ENCODE measurements around the gene POLR1H. TPM values are rescaled to one million over a fixed set of nuclear protein-coding genes. Genes with fewer than 3 reads are reported as not detected.

Gene POLR1H
- total and polyA plus RNA-seq, 7 experiments from 2014 or later: 27.3 to 128 (median 45.1) TPM

GRCh38 chr6:30097902-30098768 lies 37.1 kb downstream of the POLR1H start:
- intact Hi-C loops (cut with micrococcal nuclease): no loop called here
- ChIA-PET POLR2A (interaction anchor here (1.2 kb wide), 1 partner anchor 27 kb away, joined by 4 read pairs; no protein-coding TSS in a partner anchor), CTCF (interaction anchor here (1.5 kb wide), 1 partner anchor 33 kb away, joined by 8 read pairs; no protein-coding TSS in a partner anchor)
- DNase-seq: peak in 4 of 9 donors; percentile 33 to 37 (median 35)
- Mint-ChIP-seq H3K36me3 (no peaks in the 10 kb centered on the region), H3K9me3 (peaks cover 0 to 1% (median 0%) of the 10 kb centered on the region in 11 donors), H3K4me3 (peak overlapping the region in 8 of 10 donors; percentile 36 to 73 (median 60)), H3K27me3 (peaks cover 18 to 79% (median 37%) of the 10 kb centered on the region in 5 donors), H3K27ac (peak overlapping the region in 7 of 9 donors; percentile 1 to 81 (median 22)), H3K4me1 (peaks cover 36 to 59% (median 53%) of the 10 kb centered on the region in 7 donors)
- peak; percentile 69 for ATAC-seq
- H3K27ac ChIP-seq (ENCODE audit: low read depth, low read length): no peak overlapping the region
- no peaks in the 10 kb centered on the region for H3K36me3 ChIP-seq (ENCODE audit: control insufficient read depth in 2 of 3, insufficient read depth in 3 of 3, low read length in 3 of 3)
- H3K4me3 ChIP-seq (ENCODE audit: low read length): peak overlapping the region; percentile 16
- H3K4me1 ChIP-seq (ENCODE audit: control insufficient read depth in 2 of 2, insufficient read depth in 2 of 2, low read length in 2 of 2): peaks cover 24 to 41% of the 10 kb centered on the region in 2 donors
- H3K9me3 ChIP-seq (ENCODE audit: control insufficient read depth in 2 of 3, low read length in 3 of 3): no peaks in the 10 kb centered on the region
- H3K27me3 ChIP-seq (ENCODE audit: control insufficient read depth in 2 of 2, insufficient read depth in 2 of 2, low read length in 2 of 2): peaks cover 5 to 10% of the 10 kb centered on the region in 2 donors

GRCh38 chr6:30100154-30100553 lies 39.1 kb downstream of the POLR1H start:
- Histone ChIP-seq H3K9me3 (ENCODE audit: control insufficient read depth in 2 of 3, low read length in 3 of 3) (no peaks in the 10 kb centered on the region), H3K4me3 (ENCODE audit: low read length) (peak overlapping the region; percentile 51), H3K36me3 (ENCODE audit: control insufficient read depth in 2 of 3, insufficient read depth in 3 of 3, low read length in 3 of 3) (no peaks in the 10 kb centered on the region), H3K4me1 (ENCODE audit: control insufficient read depth in 2 of 2, insufficient read depth in 2 of 2, low read length in 2 of 2) (peaks cover 24 to 41% of the 10 kb centered on the region in 2 donors), H3K27ac (ENCODE audit: low read depth, low read length) (no peak overlapping the region), H3K27me3 (ENCODE audit: control insufficient read depth in 2 of 2, insufficient read depth in 2 of 2, low read length in 2 of 2) (peaks cover 5 to 10% of the 10 kb centered on the region in 2 donors)
- intact Hi-C loops (cut with micrococcal nuclease): loop anchor here (5.0 kb wide), 2 partner anchors 112 to 227 kb away; partner anchors contain the start of genes TRIM26 (in 1 of the 2) and TRIM39 (in 1 of the 2)
- ATAC-seq (no peak), DNase-seq (no peak)
- H3K36me3 Mint-ChIP-seq: no peaks in the 10 kb centered on the region
- peaks cover 43 to 65% (median 58%) of the 10 kb centered on the region in 7 donors for H3K4me1 Mint-ChIP-seq
- H3K9me3 Mint-ChIP-seq: peaks cover 0 to 1% (median 0%) of the 10 kb centered on the region in 11 donors
- peak overlapping the region in 1 of 9 donors; percentile 15 for H3K27ac Mint-ChIP-seq
- POLR2A ChIA-PET: no interaction called here
- peaks cover 9 to 80% (median 25%) of the 10 kb centered on the region in 5 donors for H3K27me3 Mint-ChIP-seq
- peak overlapping the region; percentile 26 to 93 (median 74) for H3K4me3 Mint-ChIP-seq
- CTCF ChIA-PET: no interaction called here

DNA sequence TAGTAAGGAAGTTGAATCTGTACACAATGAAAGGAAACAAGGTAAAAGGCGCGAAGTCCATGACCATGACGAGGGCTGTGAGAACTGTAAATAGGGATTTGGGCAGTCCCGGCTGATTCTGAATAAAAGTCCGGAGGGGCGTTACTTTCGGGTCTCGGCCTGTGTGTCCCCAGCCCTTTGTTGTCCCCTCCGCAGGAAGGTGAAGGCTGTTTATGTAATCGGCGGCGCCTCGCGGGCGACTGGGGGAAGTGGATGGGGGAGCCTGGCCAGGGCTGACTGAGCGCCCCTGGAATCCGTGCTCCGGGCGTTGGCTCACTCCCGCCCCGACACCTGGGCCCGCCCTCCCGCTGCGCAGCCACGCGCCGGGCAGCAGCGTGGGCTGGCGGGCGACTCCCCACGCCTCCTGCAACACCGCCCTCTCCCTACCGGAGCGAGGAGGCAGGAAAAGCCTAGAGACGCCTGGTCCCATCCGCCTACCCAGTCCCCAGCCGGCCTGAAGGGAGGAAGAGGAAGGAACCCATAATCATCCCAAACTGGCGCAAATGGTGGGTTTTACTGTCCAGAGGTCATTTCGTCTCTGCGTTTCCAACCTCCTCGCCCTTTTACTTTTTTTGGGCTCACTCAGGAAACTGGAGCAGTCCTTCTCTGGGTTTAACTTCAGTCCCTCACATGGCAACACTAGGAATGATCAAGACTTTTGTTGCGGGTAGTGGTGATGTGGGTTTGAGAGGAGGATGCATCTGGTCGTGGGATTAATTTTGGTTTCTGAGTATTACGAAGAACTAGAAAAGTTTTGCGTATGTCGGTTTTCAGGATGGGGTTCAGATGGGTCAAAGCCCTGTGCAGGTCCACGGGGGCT lies 39.7 kb downstream of the POLR1H start:
- Mint-ChIP-seq H3K36me3 (no peaks in the 10 kb centered on the region), H3K27ac (peak overlapping the region in 8 of 9 donors; percentile 36 to 85 (median 74)), H3K4me3 (peak overlapping the region; percentile 75 to 94 (median 87)), H3K27me3 (peaks cover 9 to 76% (median 25%) of the 10 kb centered on the region in 5 donors), H3K4me1 (peaks cover 43 to 65% (median 58%) of the 10 kb centered on the region in 7 donors), H3K9me3 (peaks cover 0 to 1% (median 0%) of the 10 kb centered on the region in 11 donors)
- Histone ChIP-seq H3K4me3 (ENCODE audit: low read length) (peak overlapping the region; percentile 51), H3K36me3 (ENCODE audit: control insufficient read depth in 2 of 3, insufficient read depth in 3 of 3, low read length in 3 of 3) (no peaks in the 10 kb centered on the region), H3K27me3 (ENCODE audit: control insufficient read depth in 2 of 2, insufficient read depth in 2 of 2, low read length in 2 of 2) (peaks cover 5 to 10% of the 10 kb centered on the region in 2 donors), H3K27ac (ENCODE audit: low read depth, low read length) (no peak overlapping the region), H3K9me3 (ENCODE audit: control insufficient read depth in 2 of 3, low read length in 3 of 3) (no peaks in the 10 kb centered on the region), H3K4me1 (ENCODE audit: control insufficient read depth in 2 of 2, insufficient read depth in 2 of 2, low read length in 2 of 2) (peaks cover 24 to 41% of the 10 kb centered on the region in 2 donors)
- ChIA-PET POLR2A (interaction anchor here (1.7 to 5.9 kb wide), 2 partner anchors 34 to 40 kb away, joined by 15 to 36 read pairs; partner anchors contain the start of genes POLR1H and PPP1R11), CTCF (interaction anchor here (1.4 to 6.7 kb wide), 2 partner anchors 13 to 32 kb away, joined by 5 to 170 read pairs; partner anchors contain the start of gene TRIM40)
- DNase-seq (peak in 6 of 9 donors; percentile 6 to 33 (median 14)), ATAC-seq (no peak)
- intact Hi-C loops (cut with micrococcal nuclease): loop anchor here (5.0 kb wide), 2 partner anchors 111 to 226 kb away; partner anchors contain the start of genes TRIM26 (in 1 of the 2) and TRIM39 (in 1 of the 2)

- H3K27me3 ChIP-seq (ENCODE audit: control insufficient read depth in 2 of 2, insufficient read depth in 2 of 2, low read length in 2 of 2): peaks cover 5 to 10% of the 10 kb centered on the region in 2 donors
- Mint-ChIP-seq H3K4me3 (peak overlapping the region; percentile 75 to 94 (median 88)), H3K27ac (peak overlapping the region in 8 of 9 donors; percentile 36 to 92 (median 78)), H3K27me3 (peaks cover 15 to 76% (median 25%) of the 10 kb centered on the region in 5 donors), H3K36me3 (no peaks in the 10 kb centered on the region), H3K4me1 (peaks cover 43 to 65% (median 56%) of the 10 kb centered on the region in 7 donors), H3K9me3 (peaks cover 0 to 1% (median 0%) of the 10 kb centered on the region in 11 donors)
- peaks cover 24 to 41% of the 10 kb centered on the region in 2 donors for H3K4me1 ChIP-seq (ENCODE audit: control insufficient read depth in 2 of 2, insufficient read depth in 2 of 2, low read length in 2 of 2)
- H3K9me3 ChIP-seq (ENCODE audit: control insufficient read depth in 2 of 3, low read length in 3 of 3): no peaks in the 10 kb centered on the region
- DNase-seq: peak; percentile 16 to 83 (median 28)
- peak; percentile 60 for ATAC-seq
- intact Hi-C loops (cut with micrococcal nuclease): loop anchor here (1.0 to 5.0 kb wide), 5 partner anchors 111 to 244 kb away; partner anchors contain the start of genes TRIM26 (in 2 of the 2), RPP21 (in 1 of the 2) and TRIM39 (in 1 of the 2)
- ChIA-PET POLR2A (interaction anchor here (1.0 to 5.9 kb wide), 4 partner anchors 29 to 41 kb away, joined by 3 to 36 read pairs (median 22); partner anchors contain the start of genes POLR1H and PPP1R11), CTCF (interaction anchor here (0.6 to 6.7 kb wide), 3 partner anchors 14 to 86 kb away, joined by 3 to 170 read pairs (median 5); partner anchors contain the start of gene TRIM40)
- no peaks in the 10 kb centered on the region for H3K36me3 ChIP-seq (ENCODE audit: control insufficient read depth in 2 of 3, insufficient read depth in 3 of 3, low read length in 3 of 3)
- H3K4me3 ChIP-seq (ENCODE audit: low read length): peak overlapping the region; percentile 51
- H3K27ac ChIP-seq (ENCODE audit: low read depth, low read length): peak overlapping the region; percentile 49
These were observed 40.7 kb downstream of the POLR1H start for GRCh38 chr6:30101444-30102413.

DNA sequence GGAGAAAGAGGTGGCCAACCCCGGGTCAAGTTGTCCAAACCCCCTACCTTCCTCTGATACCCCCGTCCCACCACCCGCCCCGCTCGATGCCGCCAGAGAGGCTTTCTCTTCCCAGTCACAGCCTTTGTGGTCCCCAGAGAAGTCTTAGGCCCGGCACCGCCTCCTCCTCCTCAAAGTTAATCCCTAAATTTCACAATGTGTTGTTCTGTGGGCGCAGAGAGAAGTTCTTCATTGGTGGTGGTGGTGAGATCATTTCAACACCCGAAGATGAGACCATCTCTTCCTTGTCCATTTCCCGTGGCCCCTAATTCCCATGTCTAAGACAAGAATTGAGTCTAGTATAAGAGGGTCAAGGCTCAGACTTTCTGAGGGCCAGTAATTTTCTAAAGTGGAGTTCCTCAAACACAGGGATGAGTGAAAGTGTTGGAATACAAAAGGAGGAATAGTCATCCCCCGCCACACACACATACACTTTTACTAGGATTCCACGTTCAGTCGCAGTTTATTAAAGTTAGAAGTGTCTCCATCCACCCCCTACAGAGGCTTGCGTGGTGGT lies 41.4 kb downstream of the POLR1H start:
- H3K27me3 Mint-ChIP-seq: peaks cover 18 to 70% (median 27%) of the 10 kb centered on the region in 5 donors
- DNase-seq: peak in 3 of 9 donors; percentile 1 to 13 (median 1)

More for the DNA sequence above, 41.4 kb downstream of the POLR1H start:
- Mint-ChIP-seq H3K4me3 (peak overlapping the region; percentile 86 to 95 (median 91)), H3K36me3 (no peaks in the 10 kb centered on the region), H3K4me1 (peaks cover 41 to 58% (median 49%) of the 10 kb centered on the region in 7 donors), H3K27ac (peak overlapping the region in 8 of 9 donors; percentile 49 to 92 (median 86)), H3K9me3 (peaks cover 0 to 1% (median 0%) of the 10 kb centered on the region in 11 donors)
- Histone ChIP-seq H3K36me3 (ENCODE audit: control insufficient read depth in 2 of 3, insufficient read depth in 3 of 3, low read length in 3 of 3) (no peaks in the 10 kb centered on the region), H3K4me3 (ENCODE audit: low read length) (peak overlapping the region; percentile 68), H3K27ac (ENCODE audit: low read depth, low read length) (peak overlapping the region; percentile 49), H3K4me1 (ENCODE audit: control insufficient read depth in 2 of 2, insufficient read depth in 2 of 2, low read length in 2 of 2) (peaks cover 24 to 38% of the 10 kb centered on the region in 2 donors), H3K9me3 (ENCODE audit: control insufficient read depth in 2 of 3, low read length in 3 of 3) (no peaks in the 10 kb centered on the region), H3K27me3 (ENCODE audit: control insufficient read depth in 2 of 2, insufficient read depth in 2 of 2, low read length in 2 of 2) (peaks cover 5 to 10% of the 10 kb centered on the region in 2 donors)
- peak; percentile 26 for ATAC-seq
- CTCF ChIA-PET: interaction anchor here (0.6 to 6.7 kb wide), 11 partner anchors 8 to 1537 kb away, joined by 3 to 170 read pairs (median 5); partner anchors contain the start of genes POLR1H and TRIM40
- POLR2A ChIA-PET: interaction anchor here (1.0 to 5.9 kb wide), 6 partner anchors 8 to 43 kb away, joined by 3 to 36 read pairs (median 10); partner anchors contain the start of genes POLR1H and PPP1R11
- intact Hi-C loops (cut with micrococcal nuclease): loop anchor here (1.0 to 5.0 kb wide), 5 partner anchors 110 to 243 kb away; partner anchors contain the start of genes TRIM26 (in 2 of the 2), RPP21 (in 1 of the 2) and TRIM39 (in 1 of the 2)
